COR-L47 (cell line): ENCODE results near the gene SEZ6L.
A peak's percentile ranks its signal among the peaks of the same experiment; 100 is the strongest.

Source experiments
- DNase-seq: peaks from one replicate; lab custom pipeline; 2025; lab: John Stamatoyannopoulos, UW

Gene SEZ6L

GRCh38 chr22:26169315-26170111 lies at the start of gene SEZ6L:
Gene SEZ6L (plus strand): TSS chr22:26169462. CDS start chr22:26169670, 208 bp downstream.
- DNase-seq: peak; percentile 70

DNA sequence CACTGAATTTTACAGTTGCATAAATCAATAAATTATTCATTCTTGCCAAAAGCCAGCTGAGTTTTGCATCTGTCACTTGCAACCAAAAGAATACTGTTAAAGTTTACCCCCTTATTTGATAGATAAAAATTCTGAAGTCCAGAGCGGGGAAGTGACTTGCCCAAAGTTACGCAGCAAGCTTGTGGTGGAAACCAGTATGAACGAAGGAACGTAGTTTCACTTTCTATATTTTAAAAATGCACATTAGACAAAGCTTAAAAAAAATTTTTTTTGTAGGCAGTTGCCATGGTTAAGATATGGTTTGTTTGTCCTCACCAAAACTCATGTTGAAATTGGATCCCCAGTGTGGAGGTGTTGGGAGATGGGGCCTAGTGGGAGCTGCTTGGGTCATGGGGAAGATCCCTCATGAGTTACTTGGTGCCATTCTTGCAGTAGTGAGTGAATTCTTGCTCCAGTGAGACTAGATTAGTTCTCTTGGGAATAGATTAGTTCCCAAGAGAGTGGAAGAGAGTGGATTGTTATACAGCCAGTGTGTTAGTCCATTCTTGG lies 46.3 kb upstream of the SEZ6L start:
- DNase-seq: no peak

DNA sequence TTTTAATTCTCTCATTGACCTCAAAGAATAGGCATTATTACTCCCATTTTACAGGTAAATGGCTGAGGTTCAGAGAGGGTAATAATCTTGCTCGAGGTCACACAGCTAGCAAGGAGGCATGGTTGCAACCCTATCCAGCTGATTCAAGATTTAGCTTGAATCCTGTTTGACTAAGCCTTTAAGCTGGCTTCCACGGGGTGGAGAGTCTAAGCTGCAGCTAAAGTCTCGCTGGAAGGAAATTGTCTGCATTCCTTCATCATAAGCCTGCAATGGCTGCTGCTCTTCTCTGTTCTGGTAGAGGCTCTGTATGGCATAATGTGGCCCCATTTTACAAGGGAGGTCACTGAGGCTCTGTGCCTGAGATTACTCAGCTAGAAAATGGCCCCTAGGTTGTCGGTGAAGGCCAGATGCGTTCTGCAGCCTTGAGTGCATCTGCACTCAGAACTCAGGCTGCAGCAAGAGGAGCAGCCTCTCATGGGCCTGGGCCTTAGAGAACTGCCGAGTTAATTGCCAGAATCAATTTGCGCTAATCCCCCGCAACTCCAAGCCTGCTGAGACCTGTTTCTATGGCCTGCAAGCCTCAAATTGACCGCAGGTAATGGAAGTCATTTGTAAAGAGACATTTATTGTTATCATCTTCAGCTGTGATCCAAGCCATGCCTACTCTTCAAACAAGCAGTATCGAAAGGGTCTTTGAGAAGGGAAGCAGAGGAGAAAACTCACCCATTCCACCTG lies 44.1 kb upstream of the SEZ6L start:
- DNase-seq: no peak

DNA sequence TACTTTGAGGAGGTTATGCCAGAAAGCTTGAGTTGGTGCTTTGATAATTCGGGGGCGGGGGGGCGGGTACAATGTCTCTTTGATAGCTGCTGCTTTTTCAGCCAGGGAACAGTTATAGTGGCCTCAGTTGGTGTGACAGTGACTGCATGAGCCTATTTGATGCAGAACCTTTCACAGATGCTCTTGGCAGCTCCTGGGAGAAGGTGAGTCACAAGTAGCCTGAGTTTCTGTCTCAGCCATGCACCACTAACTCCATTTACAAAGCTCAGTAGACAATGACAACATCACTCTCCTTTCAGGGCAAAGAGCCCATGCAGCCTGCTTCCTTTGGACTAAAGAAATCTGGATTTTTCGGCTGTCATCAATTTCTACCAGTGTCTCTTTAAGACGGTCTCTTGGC lies 42.1 kb upstream of the SEZ6L start:
- no peak for DNase-seq

DNA sequence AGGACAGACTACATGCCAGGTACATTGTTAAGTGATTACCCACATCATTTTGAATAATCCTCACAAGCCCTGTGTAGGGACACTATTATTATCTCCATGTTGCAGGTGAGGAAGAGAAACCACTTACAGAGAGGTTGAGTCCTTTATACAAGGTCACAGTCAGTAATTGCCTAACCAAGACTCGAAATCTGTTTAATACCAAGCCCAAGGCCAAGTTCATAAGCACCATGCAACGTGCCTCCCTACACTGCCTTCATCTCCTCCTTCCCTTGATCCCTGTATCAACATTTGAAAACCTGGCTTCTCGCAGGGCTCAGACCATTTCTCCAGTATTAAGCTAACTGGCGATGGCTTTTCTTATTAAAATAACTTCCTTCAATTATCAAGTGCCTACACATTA lies 41.7 kb upstream of the SEZ6L start:
- DNase-seq: no peak

DNA sequence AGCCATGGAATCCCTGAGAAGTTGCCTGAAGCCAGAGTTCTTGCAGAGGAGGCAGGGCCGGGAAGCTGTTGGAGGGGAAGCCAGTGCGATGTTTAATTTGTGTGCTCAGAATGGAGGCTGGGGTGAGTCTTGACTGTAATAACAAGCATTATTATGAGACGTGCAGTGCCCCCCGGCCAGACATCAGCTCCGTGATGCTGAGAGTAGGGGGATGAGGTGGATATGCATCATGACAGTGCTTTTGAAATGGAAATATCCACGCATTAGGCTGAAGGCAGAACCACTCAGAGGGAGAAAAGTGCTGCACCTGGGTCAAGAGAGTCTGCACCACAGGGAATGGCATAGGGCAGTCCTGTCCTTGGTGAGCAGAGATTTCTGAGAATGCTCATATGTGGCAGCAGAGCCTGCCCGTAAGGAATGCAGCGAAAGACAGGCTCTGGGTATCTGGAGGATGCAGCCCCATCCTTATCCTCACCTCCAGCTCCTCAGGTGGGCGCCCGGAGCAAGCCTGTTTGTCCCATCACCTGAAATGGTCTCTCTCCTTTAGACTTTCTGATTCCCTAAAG lies 37.6 kb upstream of the SEZ6L start:
- DNase-seq: no peak

- peak; percentile 28 for DNase-seq
Observed at GRCh38 chr22:26134654-26135330, 34.5 kb upstream of the SEZ6L start.

GRCh38 chr22:26135806-26136205 lies 33.5 kb upstream of the SEZ6L start:
- no peak for DNase-seq

DNA sequence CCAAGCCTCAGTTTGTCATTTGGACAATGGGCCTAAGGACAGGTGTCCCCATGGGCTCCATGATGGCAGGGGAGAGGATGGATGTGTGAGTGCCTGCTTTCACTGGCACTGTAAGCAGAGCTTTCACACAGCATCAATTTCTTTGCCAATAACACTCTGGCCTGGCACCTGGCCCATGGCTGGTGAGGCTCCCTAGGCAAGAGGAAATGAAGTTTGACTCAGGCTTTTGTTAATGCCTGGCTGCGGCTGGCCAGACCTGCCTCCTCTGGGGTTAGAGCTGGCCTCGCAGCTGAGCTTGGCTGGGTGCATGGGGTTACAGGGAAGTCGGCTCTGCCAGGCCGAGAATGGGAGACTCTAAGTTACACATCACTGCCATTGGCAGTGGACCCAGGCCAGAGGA lies 30.0 kb upstream of the SEZ6L start:
- peak; percentile 59 for DNase-seq

DNA sequence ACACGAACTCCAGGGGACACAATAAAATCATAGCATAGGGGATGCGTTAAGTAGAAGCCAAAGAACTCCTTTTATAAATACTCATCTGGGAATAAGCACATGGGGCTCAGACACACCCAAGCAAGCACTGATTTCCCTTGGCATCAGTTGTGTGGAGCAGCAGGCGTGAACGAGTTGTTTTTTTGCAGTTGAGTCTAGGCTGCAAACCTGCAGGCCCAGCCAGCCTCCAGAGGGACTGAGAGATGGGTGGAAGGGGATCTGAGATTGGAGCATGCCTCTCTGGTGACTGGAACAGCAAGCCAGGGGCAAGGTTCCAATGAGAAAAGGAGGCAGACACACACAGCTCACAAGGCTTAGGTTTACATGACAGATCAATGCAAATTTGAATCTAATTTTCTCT lies 27.4 kb upstream of the SEZ6L start:
- no peak for DNase-seq

DNA sequence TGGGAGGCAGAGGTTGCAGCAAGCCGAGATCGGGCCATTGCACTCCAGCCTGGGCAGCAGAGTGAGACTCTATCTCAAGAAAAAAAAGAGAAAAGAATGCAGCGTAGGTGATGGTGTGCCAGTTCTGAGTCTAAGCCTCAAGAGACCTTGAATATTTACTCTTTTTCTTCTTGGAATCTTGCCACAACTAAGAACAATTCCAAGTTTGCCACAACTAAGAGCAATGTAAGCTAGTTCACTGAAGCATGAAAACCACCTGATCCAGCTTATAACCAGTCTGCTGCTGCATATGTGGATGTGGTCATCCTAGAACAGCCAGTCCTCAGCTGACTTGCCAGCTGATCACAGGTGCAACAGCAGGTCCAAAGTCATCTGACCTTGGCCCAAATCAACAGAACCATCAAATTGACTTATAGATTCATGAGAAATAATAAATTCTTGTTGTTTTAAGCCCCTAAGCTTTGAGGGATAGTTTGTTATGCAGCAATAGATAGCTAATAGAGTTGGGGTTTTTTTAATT lies 25.4 kb upstream of the SEZ6L start:
- no peak for DNase-seq

DNA sequence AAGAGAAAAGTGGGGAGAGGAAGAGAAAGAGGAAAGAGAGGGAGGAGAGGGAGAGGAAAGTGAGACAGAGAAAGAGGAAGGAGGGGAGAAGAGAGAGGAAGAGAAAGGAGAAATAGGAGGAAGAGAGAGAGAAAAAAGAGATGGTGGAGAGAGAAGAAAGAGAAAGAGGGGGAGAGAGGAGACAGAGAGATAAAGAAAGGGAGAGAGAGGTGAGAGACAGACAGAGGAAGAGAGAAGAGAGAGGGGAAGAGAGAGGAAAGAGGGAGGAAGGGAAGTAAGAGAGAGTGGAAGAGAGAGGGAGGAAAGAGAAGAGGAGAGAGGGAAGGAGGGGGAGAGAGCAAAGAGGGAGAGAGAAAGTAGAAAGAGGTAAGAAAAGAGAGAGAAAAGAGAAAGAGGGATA lies 9.4 kb upstream of the SEZ6L start:
- no peak for DNase-seq

DNA sequence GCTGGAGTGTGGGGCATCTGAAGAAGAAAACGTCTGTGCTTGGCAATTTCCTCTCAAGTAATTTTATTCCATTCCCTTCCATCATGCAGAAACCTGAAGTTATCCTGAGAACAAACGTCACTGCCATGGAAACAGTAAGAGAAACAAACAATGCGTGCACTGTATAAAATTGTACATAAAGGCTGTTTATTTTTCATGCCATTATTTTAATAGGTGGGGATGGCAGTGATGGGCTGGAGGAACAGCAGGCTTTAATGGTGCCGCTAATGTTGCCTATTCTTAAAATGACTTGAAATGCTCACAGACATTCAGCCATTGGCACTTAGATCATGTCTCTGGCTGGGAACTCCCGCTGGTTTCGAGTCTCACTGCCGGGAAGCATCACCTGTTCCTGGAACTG lies 7.5 kb upstream of the SEZ6L start:
- DNase-seq: peak; percentile 86

- DNase-seq: no peak
Observed at GRCh38 chr22:26162926-26163325, 6.3 kb upstream of the SEZ6L start.

DNA sequence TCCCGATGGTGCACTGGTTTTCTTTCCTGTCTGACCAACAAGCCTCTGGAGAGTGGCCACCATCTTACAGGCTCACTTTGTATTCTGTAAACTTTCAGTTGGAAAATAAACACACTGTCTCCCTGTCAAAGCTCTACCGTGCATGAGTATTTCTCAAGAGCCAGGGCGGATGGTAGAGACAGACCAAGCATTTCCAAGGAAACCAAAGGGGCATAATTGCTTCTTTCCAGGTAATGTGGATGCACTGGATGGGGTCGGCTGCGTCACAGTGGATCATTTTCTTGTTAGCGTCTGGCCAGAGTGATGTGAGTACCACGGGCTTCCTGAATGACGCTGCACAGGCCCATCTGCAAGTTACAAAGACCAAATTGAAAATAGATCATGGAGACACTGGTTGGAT lies 5.1 kb upstream of the SEZ6L start:
- no peak for DNase-seq

DNA sequence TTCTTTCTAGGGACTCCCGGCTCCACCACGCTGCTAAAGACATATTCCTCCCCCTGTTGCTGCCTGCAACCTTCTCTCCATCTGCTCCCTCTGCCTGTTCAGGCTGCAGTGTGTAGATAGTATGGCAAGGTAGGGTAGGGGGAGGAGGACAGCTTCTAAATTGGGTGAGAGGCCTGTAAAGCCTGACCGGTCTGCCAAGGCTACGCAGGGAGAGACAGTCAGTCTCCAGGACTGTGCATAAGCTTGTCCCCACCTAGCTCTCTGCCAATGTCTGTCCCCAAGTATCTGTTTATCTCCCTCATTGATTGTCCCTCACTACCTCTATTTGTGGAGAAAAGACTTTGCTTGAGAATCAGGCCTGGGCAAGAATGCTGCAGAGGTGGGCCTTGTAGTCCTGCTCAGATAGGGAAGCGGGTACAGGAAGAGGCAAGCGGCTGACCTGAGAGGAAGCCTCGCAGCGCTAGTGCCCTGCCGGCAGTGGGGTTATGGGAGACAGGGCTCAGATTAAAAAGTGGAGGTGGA lies 871 bp upstream of the SEZ6L start:
- no peak for DNase-seq

DNA sequence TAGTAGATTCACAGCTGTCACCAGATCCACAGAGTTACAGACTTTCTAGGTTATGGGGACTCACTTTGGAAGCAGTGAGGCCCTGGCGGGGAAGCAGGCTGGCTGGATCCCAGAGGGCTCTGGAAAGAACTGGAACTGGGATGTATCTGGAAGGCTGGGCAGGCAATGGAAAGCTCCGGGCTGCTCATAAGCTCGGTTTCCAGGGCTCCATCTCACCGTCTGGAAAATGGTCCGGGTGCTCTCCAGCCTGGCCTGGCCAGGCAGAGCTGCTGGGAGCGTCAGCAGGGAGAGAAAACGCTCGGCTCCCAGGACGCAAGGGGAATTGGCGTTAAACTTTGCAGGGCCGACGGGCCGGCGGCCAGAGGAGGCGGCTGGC lies 335 bp upstream of the SEZ6L start:
- DNase-seq: peak; percentile 11

DNA sequence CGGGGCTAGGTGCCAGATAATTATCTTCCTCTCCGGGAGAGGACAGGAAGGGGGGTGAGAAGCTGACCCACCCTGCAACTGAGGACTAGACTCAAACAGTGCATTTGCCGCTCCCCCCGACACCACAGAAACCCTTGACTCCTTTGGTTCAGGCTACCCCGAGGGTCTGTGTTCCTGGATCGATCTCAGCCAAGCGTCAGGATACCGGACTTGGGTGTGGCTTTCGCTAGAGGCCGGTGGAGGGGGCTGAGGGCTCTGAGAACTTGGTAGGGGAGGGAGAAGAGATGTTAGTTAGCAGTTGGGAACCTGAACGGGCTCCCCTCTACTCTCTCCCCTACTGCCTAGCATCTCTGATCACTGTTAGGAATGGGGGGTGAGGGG lies 840 bp downstream of the SEZ6L start:
- DNase-seq: peak; percentile 5

DNA sequence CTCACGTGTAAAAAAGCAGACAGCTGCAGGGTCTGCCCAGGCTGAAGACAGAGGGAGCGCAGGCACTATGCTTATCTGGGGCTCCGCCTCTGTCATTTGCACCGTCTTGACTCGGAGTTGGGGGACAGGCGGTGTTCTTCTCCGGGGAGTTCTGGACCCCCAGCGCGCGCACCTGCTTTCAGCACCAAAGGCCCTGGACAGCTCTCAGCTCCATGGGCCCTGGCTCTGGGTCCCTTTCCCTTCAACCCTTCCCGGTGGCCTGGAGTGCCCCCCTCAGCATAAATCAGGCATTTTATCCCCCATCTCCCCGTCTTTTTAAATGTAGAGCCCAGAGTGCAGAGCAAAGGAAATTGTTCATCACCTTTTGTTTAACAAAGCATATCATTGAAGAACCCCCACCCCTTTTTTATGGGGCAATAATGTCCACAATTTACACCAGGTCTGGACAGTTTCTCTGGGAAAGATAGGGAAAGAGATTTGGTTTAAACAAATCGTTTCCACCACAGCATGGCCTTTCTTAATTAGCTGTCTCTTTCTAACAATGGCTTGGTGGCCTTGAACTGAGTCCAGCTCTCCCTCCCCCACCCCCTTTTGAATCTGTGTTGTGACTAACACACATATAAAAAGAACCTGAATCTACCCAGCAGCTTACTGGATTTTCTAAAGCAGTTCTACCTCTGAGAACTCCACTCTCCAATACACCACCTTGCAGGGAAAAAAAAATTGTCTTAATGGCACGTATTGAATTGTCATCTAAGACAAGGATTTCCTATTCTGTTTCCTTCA lies 1.7 kb downstream of the SEZ6L start:
- DNase-seq: peak; percentile 59

GRCh38 chr22:26172389-26172990 lies 3.2 kb downstream of the SEZ6L start:
- peak; percentile 67 for DNase-seq

DNA sequence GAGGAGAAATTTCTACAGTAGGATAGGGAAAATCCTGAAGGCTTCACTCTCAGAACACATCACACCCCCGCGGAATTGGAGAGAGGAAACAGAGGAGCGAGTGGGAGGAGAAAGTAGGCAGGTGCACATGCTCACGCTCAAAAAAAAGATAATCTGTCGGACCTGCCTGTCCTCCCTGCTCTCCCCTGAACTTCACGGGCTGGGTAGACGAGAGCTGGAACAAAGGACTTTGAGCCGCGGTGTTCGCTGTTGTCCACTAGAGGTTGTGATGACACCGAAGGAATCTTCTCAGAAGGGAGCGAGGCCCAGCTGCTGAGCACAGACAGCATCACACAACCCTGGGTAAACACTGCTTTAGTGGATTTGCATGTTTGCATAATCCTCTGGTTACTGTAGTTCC lies 5.0 kb downstream of the SEZ6L start:
- DNase-seq: peak; percentile 74
